ENCODE measurements around the gene DNAJC28. TPM values are rescaled to one million over a fixed set of nuclear protein-coding genes. Genes with fewer than 3 reads are reported as not detected.

DNAJC28 gene
- polyA plus RNA-seq, 1 of the 3 experiments (the other 2 are of a cell fraction): 0.58 TPM

DNA sequence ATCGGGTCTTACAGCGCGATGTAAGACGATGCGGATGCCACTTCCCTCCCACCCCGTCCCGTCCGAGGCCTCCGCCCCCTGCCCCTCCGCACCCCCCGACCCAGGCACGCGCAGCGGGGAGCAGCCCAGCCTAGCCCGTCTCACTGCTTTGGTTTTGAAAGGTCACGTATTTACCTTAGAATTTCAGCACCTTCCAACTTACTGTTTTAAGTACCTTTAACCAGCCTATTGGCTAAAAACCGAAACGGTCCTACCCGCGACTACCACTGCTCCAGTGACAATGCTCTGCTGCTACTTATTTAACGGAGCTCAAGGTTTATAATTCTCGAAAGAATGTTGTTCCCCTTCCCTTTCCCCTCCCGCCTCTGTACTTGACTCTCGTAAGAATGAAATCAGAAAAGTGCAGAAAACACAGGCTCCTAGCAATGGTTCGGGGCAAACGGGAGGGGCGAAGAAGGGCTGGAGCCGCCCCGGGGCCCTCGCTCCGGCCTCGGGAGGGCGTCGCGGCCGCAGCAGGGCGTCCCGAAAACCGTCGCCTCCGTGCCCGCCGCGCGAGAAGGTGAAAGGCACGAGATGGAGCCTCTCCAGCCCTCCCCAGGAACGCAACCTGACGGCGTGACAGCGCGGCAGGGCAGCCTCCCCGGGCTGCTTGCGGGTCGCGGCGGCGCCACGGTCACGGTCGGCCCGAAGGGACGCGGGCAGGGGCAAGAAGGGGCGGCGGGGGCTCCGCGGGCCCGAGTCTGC, 12.4 kb downstream of the DNAJC28 start:
- Histone ChIP-seq H3K79me2 (ENCODE audit: insufficient read depth) (peaks cover 44% of the 10 kb centered on the region), H3K27ac (ENCODE audit: low read depth in 2 of 2, low read length in 1 of 2) (peak overlapping the region; percentile 73 to 90), H3K36me3 (replicated peaks in 1 of 2; ENCODE audit: control insufficient read depth in 1 of 2, insufficient read depth in 2 of 2, low read length in 1 of 2) (no peaks in the 10 kb centered on the region), H3K4me1 (ENCODE audit: control insufficient read depth in 1 of 2, insufficient read depth in 2 of 2, low read depth in 1 of 2, low read length in 1 of 2) (peaks cover 0 to 4% of the 10 kb centered on the region in 2 experiments; a peak in 1 of 4 replicates), H3K9ac (peak overlapping the region; percentile 89), H2AFZ (ENCODE audit: low read depth) (peak overlapping the region; percentile 88), H3K9me3 (no peaks in the 10 kb centered on the region), H3K9me2 (no peaks in the 10 kb centered on the region), H3K4me3 (ENCODE audit: low read depth in 2 of 2, low read length in 1 of 2) (peak overlapping the region; percentile 67 to 80), H3F3A (replicated peaks; ENCODE audit: insufficient read depth) (peaks cover 16% of the 10 kb centered on the region), H3K27me3 (ENCODE audit: insufficient read depth) (no peaks in the 10 kb centered on the region), H4K20me1 (ENCODE audit: insufficient read depth) (no peaks in the 10 kb centered on the region; the same call in 1 of the 2 replicates), H3K4me2 (peak overlapping the region; percentile 84)
- peak; percentile 69 for DNase-seq
- CTCF ChIA-PET: interaction anchor here (0.6 to 2.1 kb wide), 6 partner anchors 12 to 127 kb away, joined by 3 to 15 read pairs (median 7); partner anchors contain the start of gene DNAJC28
- POLR2A ChIA-PET: interaction anchor here (1.1 to 4.0 kb wide), 5 partner anchors 11 to 171 kb away, joined by 3 to 56 read pairs (median 4); partner anchors contain the start of genes DNAJC28 and DONSON
- TF ChIP-seq, protein P1, sequence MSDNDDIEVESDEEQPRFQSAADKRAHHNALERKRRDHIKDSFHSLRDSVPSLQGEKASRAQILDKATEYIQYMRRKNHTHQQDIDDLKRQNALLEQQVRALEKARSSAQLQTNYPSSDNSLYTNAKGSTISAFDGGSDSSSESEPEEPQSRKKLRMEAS (IDR thresholded peaks at IDR 0.05; ENCODE audit: low read depth): 0 out of 2 replicates have a peak, but pooled peaks have one; percentile 4
- TF ChIP-seq ELF1 (IDR thresholded peaks at IDR 0.05) (no peak), SIN3A (IDR thresholded peaks at IDR 0.05; ENCODE audit: borderline replicate concordance, low read depth, low read length) (no peak), MXI1 (IDR thresholded peaks at IDR 0.05; ENCODE audit: low read depth, low read length) (peak; percentile 10; the same call in 1 of the 2 replicates)
- TF ChIP-seq, protein P2, sequence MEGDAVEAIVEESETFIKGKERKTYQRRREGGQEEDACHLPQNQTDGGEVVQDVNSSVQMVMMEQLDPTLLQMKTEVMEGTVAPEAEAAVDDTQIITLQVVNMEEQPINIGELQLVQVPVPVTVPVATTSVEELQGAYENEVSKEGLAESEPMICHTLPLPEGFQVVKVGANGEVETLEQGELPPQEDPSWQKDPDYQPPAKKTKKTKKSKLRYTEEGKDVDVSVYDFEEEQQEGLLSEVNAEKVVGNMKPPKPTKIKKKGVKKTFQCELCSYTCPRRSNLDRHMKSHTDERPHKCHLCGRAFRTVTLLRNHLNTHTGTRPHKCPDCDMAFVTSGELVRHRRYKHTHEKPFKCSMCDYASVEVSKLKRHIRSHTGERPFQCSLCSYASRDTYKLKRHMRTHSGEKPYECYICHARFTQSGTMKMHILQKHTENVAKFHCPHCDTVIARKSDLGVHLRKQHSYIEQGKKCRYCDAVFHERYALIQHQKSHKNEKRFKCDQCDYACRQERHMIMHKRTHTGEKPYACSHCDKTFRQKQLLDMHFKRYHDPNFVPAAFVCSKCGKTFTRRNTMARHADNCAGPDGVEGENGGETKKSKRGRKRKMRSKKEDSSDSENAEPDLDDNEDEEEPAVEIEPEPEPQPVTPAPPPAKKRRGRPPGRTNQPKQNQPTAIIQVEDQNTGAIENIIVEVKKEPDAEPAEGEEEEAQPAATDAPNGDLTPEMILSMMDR (IDR thresholded peaks at IDR 0.05): peak; percentile 32
- TF ChIP-seq, protein P3, sequence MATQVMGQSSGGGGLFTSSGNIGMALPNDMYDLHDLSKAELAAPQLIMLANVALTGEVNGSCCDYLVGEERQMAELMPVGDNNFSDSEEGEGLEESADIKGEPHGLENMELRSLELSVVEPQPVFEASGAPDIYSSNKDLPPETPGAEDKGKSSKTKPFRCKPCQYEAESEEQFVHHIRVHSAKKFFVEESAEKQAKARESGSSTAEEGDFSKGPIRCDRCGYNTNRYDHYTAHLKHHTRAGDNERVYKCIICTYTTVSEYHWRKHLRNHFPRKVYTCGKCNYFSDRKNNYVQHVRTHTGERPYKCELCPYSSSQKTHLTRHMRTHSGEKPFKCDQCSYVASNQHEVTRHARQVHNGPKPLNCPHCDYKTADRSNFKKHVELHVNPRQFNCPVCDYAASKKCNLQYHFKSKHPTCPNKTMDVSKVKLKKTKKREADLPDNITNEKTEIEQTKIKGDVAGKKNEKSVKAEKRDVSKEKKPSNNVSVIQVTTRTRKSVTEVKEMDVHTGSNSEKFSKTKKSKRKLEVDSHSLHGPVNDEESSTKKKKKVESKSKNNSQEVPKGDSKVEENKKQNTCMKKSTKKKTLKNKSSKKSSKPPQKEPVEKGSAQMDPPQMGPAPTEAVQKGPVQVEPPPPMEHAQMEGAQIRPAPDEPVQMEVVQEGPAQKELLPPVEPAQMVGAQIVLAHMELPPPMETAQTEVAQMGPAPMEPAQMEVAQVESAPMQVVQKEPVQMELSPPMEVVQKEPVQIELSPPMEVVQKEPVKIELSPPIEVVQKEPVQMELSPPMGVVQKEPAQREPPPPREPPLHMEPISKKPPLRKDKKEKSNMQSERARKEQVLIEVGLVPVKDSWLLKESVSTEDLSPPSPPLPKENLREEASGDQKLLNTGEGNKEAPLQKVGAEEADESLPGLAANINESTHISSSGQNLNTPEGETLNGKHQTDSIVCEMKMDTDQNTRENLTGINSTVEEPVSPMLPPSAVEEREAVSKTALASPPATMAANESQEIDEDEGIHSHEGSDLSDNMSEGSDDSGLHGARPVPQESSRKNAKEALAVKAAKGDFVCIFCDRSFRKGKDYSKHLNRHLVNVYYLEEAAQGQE (IDR thresholded peaks at IDR 0.05; ENCODE audit: low read depth, low read length): no peak
- WGBS (ENCODE audit: low lambda C conversion rate): under 1% methylated on average over 39 of the region's 68 CpGs

DNA sequence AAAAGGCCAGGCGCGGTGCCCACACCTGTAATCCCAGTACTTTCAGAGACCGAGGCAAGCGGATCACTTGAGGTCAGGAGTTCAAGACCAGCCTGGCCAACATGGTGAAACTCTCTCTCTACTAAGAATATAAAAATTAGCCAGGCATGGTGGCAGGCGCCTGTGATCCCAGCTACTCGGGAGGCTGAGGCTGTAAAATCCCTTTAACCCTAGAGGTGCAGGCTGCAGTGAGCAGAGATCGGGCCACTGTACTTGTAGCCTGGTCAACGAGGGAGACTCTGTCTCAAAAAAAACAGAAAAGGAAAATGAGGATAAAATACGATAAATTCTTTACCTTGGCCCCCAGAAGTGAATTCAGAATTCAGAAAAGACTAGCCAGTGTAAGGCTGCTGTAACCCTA, 13.3 kb downstream of the DNAJC28 start:
- Histone ChIP-seq H3K4me2 (peak overlapping the region; percentile 84), H3K27ac (ENCODE audit: low read depth in 2 of 2, low read length in 1 of 2) (peak overlapping the region in 1 of 2 experiments; percentile 90; a peak in 1 of 4 replicates), H3K9me3 (no peaks in the 10 kb centered on the region), H3K36me3 (replicated peaks in 1 of 2; ENCODE audit: control insufficient read depth in 1 of 2, insufficient read depth in 2 of 2, low read length in 1 of 2) (no peaks in the 10 kb centered on the region), H3K9me2 (no peaks in the 10 kb centered on the region), H3K79me2 (ENCODE audit: insufficient read depth) (peaks cover 53% of the 10 kb centered on the region), H2AFZ (ENCODE audit: low read depth) (0 out of 2 replicates have a peak overlapping the region, but pooled peaks have one; percentile 46), H3K4me1 (ENCODE audit: control insufficient read depth in 1 of 2, insufficient read depth in 2 of 2, low read depth in 1 of 2, low read length in 1 of 2) (peaks cover 0 to 4% of the 10 kb centered on the region in 2 experiments; a peak in 1 of 4 replicates), H3K27me3 (ENCODE audit: insufficient read depth) (no peaks in the 10 kb centered on the region), H4K20me1 (ENCODE audit: insufficient read depth) (no peaks in the 10 kb centered on the region; the same call in 1 of the 2 replicates), H3F3A (replicated peaks; ENCODE audit: insufficient read depth) (peaks cover 16% of the 10 kb centered on the region), H3K9ac (peak overlapping the region; percentile 89; the same call in 1 of the 2 replicates), H3K4me3 (ENCODE audit: low read depth in 2 of 2, low read length in 1 of 2) (peak overlapping the region; percentile 67 to 80)
- ChIA-PET CTCF (no interaction called here), POLR2A (interaction anchor here (4.0 kb wide), 1 partner anchor 12 kb away, joined by 56 read pairs; the partner anchor contains the start of gene DNAJC28)
- 78% methylated on average over 9 of the region's 9 CpGs for WGBS (ENCODE audit: low lambda C conversion rate)
- DNase-seq: no peak
- TF ChIP-seq, protein P4, sequence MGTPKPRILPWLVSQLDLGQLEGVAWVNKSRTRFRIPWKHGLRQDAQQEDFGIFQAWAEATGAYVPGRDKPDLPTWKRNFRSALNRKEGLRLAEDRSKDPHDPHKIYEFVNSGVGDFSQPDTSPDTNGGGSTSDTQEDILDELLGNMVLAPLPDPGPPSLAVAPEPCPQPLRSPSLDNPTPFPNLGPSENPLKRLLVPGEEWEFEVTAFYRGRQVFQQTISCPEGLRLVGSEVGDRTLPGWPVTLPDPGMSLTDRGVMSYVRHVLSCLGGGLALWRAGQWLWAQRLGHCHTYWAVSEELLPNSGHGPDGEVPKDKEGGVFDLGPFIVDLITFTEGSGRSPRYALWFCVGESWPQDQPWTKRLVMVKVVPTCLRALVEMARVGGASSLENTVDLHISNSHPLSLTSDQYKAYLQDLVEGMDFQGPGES (IDR thresholded peaks at IDR 0.05; ENCODE audit: low read depth, low read length): no peak
- TF ChIP-seq SIN3A (IDR thresholded peaks at IDR 0.05; ENCODE audit: borderline replicate concordance, low read depth, low read length) (no peak), POLR2AphosphoS5 (IDR thresholded peaks at IDR 0.05; ENCODE audit: low read depth, low read length) (no peak), NRF1 (IDR thresholded peaks at IDR 0.05; ENCODE audit: low read depth, low read length) (no peak), GATA2 (CRISPR knock-in tag; IDR thresholded peaks at IDR 0.05) (no peak), FOXJ3 (CRISPR knock-in tag; IDR thresholded peaks at IDR 0.05) (no peak), RCOR1 (IDR thresholded peaks at IDR 0.05; ENCODE audit: low read length) (no peak), MEF2A (IDR thresholded peaks at IDR 0.05; ENCODE audit: borderline replicate concordance, low read depth) (no peak), MXI1 (IDR thresholded peaks at IDR 0.05; ENCODE audit: low read depth, low read length) (no peak), TEAD4 (IDR thresholded peaks at IDR 0.05; ENCODE audit: borderline replicate concordance, insufficient read depth) (no peak)

Measured in SK-N-SH (cell line).